SK-N-MC (cell line): Measurements from ENCODE around the gene LMF1.

Experiments
- DNase-seq: peaks from one replicate; pipeline ENCODE4 v3.0.0-alpha.2; 2011; ENCODE audit warnings: low read depth, low spot score
- H3K27ac ChIP-seq: fragments of 200-600 bp; sonication (generic); 2 replicates; pipeline ENCODE4 v1.5.1; 2016; ENCODE audit warnings: mixed run types
- H3K36me3 ChIP-seq: fragments of 200-600 bp; sonication (generic); 2 replicates; pipeline ENCODE4 v1.6.1; 2017; ENCODE audit warnings: antibody characterized with exemption, low read length, mixed read lengths; ENCODE audit not compliant: insufficient read depth
- H3K4me3 ChIP-seq: fragments of 200-600 bp; sonication (generic); 2 replicates; pipeline ENCODE4 v1.5.1; 2016
- H3K9ac ChIP-seq: fragments of 200-600 bp; sonication (generic); 2 replicates; pipeline ENCODE4 v1.8.0; 2017; ENCODE audit warnings: mixed run types, mixed read lengths; ENCODE audit not compliant: insufficient read length
- H3K9me3 ChIP-seq: fragments of 200-600 bp; sonication (generic); 2 replicates; pipeline ENCODE4 v1.6.1; 2017; ENCODE audit warnings: low read depth, mild to moderate bottlenecking, antibody characterized with exemption, low read length, moderate library complexity, mixed read lengths
- EZH2 ChIP-seq: fragments of 200-600 bp; sonication (generic); IDR thresholded peaks from one replicate; pipeline ENCODE4 v1.6.1; 2017; ENCODE audit warnings: antibody characterized with exemption
- FOXP2 ChIP-seq: optimal IDR thresholded peaks from 2 replicates; pipeline ENCODE3; 2011; ENCODE audit warnings: mild to moderate bottlenecking, moderate library complexity; ENCODE audit not compliant: insufficient read depth; ENCODE audit errors: extremely low read length, control extremely low read depth
- POLR2AphosphoS5 ChIP-seq: IDR thresholded peaks from 2 replicates; pipeline ENCODE4 v1.6.1; 2012; ENCODE audit warnings: mild to moderate bottlenecking, low read depth, low read length, borderline replicate concordance

The LMF1 gene

GRCh38 chr16:817001-817906 is 153.5 kb downstream of the LMF1 start:
- H3K4me3 ChIP-seq: no peak overlapping the region
- no peak overlapping the region for H3K9ac ChIP-seq
- no peak for DNase-seq
- H3K36me3 ChIP-seq: no peaks in the 10 kb centered on the region
- no peak overlapping the region for H3K27ac ChIP-seq
- H3K9me3 ChIP-seq: no peaks in the 10 kb centered on the region
- TF ChIP-seq EZH2: no peak
- no peak for TF ChIP-seq POLR2AphosphoS5
- TF ChIP-seq FOXP2: no peak

- H3K36me3 ChIP-seq: no peaks in the 10 kb centered on the region
Observed at GRCh38 chr16:815861-816260, 154.9 kb downstream of the LMF1 start.

GRCh38 chr16:814974-815373 is 155.8 kb downstream of the LMF1 start:
- Histone ChIP-seq H3K27ac (no peak overlapping the region), H3K4me3 (no peak overlapping the region), H3K9me3 (no peaks in the 10 kb centered on the region), H3K9ac (no peak overlapping the region), H3K36me3 (no peaks in the 10 kb centered on the region)
- TF ChIP-seq FOXP2 (no peak), POLR2AphosphoS5 (no peak), EZH2 (no peak)
- DNase-seq: no peak

More at GRCh38 chr16:815861-816260, 154.9 kb downstream of the LMF1 start:
- Histone ChIP-seq H3K27ac (no peak overlapping the region), H3K9ac (no peak overlapping the region), H3K9me3 (no peaks in the 10 kb centered on the region), H3K4me3 (no peak overlapping the region)
- no peak for TF ChIP-seq POLR2AphosphoS5
- TF ChIP-seq EZH2: no peak
- TF ChIP-seq FOXP2: no peak
- DNase-seq: no peak

- Histone ChIP-seq H3K9me3 (no peaks in the 10 kb centered on the region), H3K9ac (no peak overlapping the region), H3K27ac (no peak overlapping the region), H3K36me3 (no peaks in the 10 kb centered on the region), H3K4me3 (no peak overlapping the region)
- no peak for DNase-seq
- TF ChIP-seq EZH2: no peak
- no peak for TF ChIP-seq POLR2AphosphoS5
- no peak for TF ChIP-seq FOXP2
Observed at GRCh38 chr16:813916-814412, 156.8 kb downstream of the LMF1 start.

- no peaks in the 10 kb centered on the region for H3K36me3 ChIP-seq
- H3K27ac ChIP-seq: no peak overlapping the region
- DNase-seq: no peak
- no peak overlapping the region for H3K4me3 ChIP-seq
- H3K9ac ChIP-seq: no peak overlapping the region
- TF ChIP-seq EZH2 (no peak), FOXP2 (no peak), POLR2AphosphoS5 (no peak)
- no peaks in the 10 kb centered on the region for H3K9me3 ChIP-seq
Observed at GRCh38 chr16:813204-813915, 157.4 kb downstream of the LMF1 start.

GRCh38 chr16:808085-808386 is 162.7 kb downstream of the LMF1 start:
- DNase-seq: no peak
- Histone ChIP-seq H3K9me3 (no peaks in the 10 kb centered on the region), H3K4me3 (peak overlapping the region; percentile 88), H3K36me3 (no peaks in the 10 kb centered on the region), H3K27ac (no peak overlapping the region), H3K9ac (peak overlapping the region; percentile 77)
- TF ChIP-seq POLR2AphosphoS5 (no peak), FOXP2 (no peak), EZH2 (no peak)

- Histone ChIP-seq H3K36me3 (no peaks in the 10 kb centered on the region), H3K4me3 (peak overlapping the region; percentile 88), H3K9ac (peak overlapping the region; percentile 79), H3K9me3 (no peaks in the 10 kb centered on the region), H3K27ac (no peak overlapping the region)
- DNase-seq: no peak
- TF ChIP-seq FOXP2 (no peak), POLR2AphosphoS5 (peak; percentile 42; the same call in 1 of the 2 replicates)
Observed at GRCh38 chr16:807347-808084, 163.3 kb downstream of the LMF1 start.

- Histone ChIP-seq H3K9me3 (no peaks in the 10 kb centered on the region), H3K36me3 (no peaks in the 10 kb centered on the region), H3K27ac (no peak overlapping the region), H3K9ac (no peak overlapping the region), H3K4me3 (no peak overlapping the region)
- TF ChIP-seq EZH2 (no peak), POLR2AphosphoS5 (no peak), FOXP2 (no peak)
- DNase-seq: no peak
Observed at GRCh38 chr16:805474-805873, 165.3 kb downstream of the LMF1 start.
